ENCODE data around the gene CTNNBL1.

CTNNBL1 gene

DNA sequence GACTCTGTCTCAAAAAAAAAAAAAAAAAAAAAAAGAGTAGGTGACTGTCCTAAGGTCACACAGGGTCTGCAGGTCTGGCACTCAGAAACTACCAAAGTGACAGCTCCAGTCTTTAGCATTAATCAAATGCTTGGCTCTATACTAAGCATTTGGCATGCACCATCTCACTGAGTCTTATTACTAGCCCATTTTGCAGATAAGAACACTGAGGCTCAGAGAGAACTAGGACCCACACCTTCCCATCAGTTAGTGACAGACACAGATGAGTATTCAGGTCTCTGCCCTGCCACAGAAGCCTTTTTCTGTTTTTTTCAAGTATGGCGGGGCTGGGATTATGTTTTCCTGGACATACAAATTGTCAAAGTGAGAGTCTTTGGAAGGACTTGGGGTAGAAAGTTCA lies 186.0 kb downstream of the CTNNBL1 start:
- DNase-seq (ENCODE audit: low read depth): no peak

DNA sequence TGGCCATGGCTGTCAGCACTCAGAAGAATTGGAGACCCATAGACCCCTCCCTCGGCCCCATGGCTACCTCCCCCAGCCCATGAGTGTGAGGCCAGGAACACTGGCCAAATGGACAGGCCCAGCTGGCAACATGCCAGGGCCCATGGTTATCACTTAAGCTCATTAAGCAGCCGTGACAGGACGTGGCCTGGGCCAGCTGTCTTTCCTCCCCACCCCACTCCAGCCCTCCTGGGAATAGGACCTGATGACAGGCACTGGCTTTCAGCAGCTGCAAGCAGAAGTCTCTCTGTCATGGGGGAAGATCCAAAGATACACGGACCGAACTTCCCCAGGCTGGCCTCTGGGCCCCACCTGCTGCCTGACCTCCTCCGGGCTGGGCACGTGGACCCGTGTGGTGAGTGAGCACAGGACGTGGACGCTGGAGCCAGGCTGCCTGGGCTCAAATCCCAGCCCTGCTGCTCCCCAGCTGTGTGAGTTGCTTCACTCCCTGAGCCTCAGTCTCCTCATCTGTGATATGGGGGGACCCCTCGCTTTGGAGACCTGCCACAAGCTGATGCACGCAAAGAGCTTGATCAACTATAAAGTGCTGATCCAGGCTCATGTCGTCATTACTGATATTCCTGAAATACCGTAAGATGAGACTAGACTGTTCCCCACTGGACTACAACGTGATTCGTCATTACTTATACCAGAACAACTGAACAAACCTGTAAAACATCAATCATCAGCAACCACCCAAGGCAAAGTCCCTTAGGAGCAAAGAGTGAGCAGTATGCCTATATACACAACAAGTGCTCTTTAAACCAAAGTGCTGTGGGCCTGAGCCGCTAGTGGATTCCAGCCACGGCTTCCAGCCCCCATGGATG lies 187.1 kb downstream of the CTNNBL1 start:
- no peak for DNase-seq (ENCODE audit: low read depth)

DNA sequence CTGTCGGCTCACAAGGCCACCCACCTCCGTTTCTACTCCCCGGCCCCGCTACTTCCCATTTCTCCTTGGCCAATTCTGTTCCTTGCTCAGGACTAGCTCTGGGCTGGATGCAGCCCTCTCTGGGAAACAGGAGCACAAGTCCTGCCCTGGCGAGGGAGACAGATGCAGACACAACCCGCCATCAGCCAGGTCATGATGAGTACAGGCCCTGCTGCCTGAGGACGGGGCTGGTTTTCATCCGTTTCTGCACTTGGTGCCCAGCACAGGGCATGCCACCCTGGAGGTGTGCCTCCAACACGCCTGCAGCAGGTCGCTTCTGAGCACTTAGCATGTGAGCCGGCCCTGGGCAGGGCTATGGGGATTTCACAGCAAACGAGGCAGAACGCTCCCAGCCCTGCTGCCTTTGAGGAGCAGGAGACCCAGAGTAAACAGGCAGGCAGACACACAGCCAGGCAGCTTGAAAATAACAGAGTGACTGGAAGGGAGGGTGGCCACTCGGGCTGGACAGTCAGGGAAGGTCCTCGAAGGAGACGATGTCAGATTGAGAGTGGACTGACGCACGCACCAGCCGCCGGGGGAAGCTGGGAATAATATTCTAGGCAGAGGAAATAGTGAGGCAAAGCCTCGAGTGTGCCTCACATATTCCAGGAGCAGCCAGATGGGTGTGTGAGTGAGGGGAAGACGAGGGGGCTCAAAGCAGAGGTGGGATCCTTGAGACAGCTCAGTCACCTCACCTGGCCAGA lies 187.9 kb downstream of the CTNNBL1 start:
- no peak for DNase-seq (ENCODE audit: low read depth)

DNA sequence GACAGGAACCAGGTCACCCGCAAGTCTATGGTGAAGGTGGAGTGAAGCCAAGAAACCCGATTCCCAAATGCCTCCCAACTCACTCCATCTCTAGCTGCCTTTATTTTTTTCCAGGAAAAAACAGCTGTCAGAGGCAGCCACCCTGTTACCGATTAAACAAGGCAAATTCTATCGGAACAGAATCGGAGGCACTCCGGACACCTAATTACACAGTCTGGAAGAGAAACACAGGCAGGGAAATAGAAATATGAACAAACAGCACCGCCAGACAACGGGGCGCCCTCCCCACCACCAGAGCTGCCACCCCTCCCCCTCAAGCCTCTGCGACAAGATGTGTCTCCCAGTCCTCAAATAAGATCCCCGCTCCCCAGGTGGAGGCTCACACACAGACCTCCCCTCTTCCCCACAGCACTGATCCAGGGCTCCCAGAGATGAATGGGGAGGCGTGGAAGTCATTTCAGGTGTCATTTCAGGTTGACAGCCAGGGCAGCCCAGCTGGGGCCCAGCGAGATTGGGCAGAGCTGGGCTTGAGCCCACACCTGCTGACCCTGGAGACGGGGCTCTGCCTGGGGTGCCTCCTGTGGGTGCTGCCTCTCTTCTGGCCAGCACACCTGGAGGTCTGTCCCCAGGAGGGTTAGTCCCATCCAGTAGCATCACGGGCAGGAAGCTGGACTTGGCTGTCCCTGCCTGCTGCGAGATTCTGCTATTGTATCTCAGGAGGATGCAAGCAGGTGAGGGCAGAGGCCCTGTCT lies 189.3 kb downstream of the CTNNBL1 start:
- no peak for DNase-seq (ENCODE audit: low read depth)

DNA sequence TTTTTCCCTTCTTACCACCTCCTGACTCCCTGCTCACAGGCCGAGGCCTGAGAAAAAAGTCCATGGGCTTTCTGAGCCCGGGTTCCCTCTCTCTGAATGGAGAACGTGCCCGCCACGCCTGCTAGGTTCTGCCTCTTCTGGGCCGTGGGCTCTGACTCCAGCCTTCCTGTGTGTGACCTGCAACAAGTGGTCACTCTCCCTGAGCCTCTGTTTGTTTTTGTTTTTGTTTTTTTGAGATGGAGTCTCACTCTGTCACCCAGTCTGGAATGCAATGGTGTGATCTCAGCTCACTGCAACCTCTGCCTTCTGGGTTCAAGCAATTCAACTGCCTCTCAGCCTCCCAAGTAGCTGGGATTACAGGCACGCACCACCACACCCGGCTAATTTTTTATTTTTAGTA lies 191.2 kb downstream of the CTNNBL1 start:
- DNase-seq (ENCODE audit: low read depth): no peak

DNA sequence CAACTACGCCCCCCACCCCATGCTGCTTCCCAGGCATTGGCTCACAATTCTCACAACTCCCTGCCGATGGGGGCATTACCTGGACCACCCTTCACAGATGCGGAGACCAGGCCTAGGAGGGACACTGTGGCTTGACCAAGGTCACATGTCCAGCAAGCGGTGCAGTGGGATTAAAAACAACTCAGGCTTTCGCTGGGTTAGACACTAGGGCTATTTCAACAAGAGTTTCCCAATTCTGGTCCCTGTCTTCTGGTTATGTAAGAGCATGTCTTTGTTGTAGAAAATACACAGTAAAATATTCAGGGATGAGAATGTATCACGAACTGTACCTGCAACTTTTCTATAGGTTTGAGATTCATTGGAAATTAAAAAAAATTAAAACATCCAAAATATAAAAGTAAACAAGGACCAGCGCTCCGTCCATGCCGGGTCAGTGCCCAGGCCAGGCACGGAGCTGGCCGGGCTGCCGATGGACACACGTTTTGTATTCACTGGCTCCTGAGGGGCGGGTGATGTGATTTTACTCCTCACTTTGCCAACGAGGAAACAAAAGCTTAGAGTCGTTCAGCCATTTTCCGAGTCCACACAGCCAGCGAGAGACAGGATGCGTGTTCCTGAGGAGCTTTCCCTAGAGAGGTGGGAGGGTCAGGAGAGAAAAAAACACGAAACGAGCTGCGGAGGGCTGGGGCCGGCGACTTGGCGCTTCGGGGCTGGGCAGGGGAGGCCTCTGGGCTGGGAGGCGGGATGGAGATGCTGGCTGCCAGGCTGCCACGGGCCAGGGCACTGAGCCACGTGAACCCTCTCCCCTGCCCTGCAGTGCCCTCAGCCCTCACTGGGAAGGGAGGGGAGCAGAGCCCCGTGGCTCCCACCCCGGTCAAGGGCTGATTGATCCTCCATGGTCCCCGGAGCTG lies 192.0 kb downstream of the CTNNBL1 start:
- no peak for DNase-seq (ENCODE audit: low read depth)

DNA sequence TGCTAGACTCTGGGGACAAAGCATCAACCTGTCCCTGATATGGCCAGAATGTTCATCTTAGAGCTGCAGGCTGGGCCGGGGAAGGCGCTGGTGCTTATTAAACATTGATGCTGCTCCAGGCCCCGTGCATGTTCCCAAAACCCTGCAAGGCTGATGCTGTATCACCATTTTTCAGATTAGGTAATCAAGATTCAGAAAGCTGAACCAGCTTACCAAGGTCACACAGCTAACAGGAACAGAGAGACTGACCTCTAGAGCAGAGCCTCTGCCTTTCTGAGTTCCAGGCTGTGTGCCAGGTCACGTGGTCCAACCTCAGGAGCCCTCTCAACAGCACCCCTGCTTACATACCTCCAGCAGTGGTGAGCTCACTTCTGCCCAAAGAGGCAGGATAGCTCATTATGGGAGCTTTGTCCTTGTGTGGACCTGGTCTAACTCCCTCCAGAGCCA lies 193.0 kb downstream of the CTNNBL1 start:
- no peak for DNase-seq (ENCODE audit: low read depth)

DNA sequence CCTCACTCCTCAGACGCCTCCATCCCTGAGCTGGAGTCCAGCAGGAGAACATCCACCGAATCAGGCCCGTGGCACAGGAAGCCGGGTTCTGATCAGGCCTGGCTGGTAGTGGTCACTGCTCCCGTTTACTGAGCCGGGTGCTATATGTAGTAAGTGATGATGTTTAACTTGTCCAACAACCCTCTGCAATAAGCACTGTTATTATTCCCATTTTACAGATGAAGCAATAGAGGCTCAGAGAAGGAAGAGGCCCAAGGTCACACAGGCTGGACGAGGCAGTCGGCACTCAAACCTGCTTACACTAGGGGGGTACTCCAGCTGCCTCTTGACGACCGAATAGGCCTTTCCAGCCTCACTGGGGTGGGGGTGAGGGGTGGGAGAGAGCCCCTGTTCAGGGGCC lies 194.8 kb downstream of the CTNNBL1 start:
- no peak for DNase-seq (ENCODE audit: low read depth)

DNA sequence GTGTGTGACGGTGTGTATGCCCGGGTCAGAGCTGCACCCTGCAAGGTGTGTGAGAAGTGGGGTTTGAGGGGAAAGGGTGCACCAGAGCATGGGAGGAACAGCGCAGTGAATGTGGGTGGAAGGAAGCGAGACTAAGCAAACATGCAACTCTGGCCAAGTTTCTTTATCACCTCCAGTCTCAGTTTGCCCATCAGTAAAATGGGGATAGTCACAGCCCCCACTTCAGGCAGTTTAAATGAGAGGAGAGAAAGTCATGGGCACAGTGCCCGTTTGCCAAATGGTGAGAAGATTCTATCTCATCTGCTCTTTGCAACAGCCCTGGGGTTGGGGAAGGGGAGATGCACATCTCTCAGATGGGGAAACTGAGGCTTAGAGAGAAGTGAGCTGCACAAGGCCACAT lies 196.3 kb downstream of the CTNNBL1 start:
- DNase-seq (ENCODE audit: low read depth): no peak

DNA sequence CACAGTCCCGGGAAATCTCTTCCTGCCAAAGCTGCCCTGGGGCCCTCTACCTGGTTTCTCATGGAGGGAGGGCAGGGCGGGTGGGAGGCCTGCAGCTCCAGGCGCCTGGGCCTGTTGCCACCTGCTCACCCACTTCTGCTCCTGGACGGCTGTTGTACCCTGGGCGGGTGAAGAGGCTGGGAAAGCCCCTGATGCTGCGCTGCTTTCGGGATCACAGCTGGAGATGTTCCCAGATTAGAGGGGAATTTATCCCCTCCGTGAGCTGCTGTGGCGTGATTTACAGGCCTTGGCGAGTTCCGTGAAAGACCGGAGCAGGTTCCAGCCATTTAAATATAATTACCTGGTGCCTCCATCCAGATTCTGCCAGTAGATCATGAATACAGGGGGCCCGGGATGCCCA lies 196.8 kb downstream of the CTNNBL1 start:
- no peak for DNase-seq (ENCODE audit: low read depth)

DNA sequence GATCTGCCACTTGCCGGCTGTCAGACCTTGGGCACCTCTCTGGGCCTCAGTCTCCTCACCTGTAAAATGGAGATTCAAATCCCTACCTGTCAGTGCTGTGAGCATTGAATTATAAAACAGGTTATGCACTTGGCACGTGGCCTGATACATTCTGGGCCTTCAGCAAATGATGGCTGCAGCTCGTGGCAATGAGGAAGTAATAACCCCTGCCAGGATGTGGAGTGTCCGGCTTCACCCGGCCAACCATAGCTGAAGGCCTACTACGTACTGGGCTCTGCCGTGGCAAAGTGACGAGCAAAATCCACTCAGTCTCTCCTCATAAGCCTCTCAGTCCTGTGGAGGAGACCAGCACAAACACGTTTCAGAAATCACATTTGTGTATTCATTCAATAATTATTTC lies 198.2 kb downstream of the CTNNBL1 start:
- DNase-seq (ENCODE audit: low read depth): no peak

DNA sequence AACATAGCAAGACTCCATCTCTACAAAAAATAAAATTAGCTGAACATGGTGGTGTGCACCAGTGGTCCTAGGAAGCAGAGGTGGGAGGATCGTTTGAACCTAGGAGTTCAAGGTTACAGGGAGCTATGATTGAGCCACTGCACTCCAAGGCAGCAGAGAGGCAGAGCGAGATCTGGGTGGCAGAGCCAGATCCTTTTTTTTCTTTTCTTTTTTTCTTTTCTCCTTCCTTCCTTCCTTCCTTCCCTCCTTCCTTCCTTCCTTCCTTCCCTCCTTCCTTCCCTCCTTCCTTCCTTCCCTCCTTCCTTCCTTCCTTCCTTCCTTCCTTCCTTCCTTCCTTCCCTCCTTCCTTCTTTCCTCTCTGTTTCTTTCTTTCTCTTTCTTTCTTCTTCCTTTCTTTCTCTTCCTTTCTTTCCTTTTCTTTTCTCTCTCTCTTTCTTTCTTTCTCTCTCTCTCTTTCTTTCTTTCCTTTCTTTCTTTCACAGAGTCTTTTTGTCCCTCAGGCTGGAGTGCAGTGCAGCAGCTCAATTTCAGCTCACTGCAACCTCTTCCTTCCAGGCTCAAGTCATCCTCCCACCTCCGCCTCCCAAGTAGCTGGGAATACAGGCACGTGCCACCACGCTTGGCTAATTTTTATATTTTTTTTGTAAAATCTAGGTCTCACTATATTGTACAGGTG lies 199.9 kb downstream of the CTNNBL1 start:
- DNase-seq (ENCODE audit: low read depth): no peak

DNA sequence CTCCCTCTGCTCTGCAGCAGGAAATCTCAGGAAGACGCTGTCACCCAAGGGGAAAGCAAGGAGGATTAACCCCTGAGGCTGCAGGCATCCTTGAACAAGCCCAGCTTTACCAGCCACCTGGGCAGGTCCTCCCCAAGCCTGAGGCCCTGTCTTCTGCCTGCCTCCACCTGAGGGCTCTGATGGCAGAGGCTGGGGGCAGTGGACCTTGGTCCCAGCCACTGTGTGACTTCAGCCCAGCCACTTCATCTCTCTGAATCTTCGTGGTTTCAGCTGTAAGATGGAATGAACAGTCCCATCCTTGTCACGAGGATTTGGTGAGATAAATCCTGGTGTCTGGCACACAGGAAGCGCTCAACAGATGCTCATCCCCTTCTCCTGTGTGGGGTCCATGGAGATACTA lies 200.6 kb downstream of the CTNNBL1 start:
- DNase-seq (ENCODE audit: low read depth): no peak

DNA sequence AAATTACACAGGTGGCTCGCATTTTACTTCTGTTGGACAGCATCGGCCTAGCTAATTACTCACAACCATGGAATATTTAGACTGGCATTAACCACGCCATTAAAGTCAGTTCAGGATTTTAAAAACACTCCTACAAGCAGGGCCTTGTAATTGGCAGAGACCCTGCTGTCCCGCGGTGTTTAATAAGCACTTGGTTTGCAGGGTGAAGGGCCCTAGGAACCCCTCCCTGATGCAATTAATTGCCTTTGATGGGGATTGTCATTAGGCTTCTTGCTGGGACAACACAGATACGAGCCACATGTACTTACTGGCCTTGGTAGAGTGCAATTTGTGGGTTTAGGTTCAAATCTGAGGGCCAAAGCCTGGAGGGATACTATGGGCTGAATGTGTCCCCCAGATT lies 201.3 kb downstream of the CTNNBL1 start:
- DNase-seq (ENCODE audit: low read depth): no peak

DNA sequence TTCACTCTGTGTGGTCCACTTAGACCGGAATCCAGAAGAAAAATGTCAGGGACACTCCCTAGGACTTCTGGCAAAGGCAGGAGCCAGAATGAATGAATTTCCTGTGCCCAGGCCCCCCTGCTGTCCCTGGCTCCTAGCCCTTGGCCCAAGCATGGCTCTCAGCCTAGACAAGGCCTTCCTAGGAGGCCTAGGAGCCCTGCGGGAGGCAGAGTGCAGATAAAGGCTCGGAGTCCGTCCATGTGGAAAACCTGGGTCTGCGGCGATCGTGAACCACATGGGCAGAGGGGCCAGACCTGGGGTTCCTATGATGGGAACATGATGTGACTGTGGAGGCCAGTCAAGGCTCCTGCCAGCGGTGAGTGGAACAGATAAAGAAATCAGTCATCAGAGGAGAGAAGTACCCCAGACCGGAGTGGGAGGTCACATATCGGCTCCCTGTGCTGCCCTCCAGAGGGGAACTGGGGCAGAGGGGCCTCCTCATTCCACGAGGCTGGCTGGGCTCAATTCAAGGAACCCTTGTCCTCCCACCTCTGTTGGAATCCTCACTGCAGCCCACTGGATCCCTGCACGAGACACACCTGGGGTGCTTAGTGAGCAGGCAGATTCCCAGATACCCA lies 203.2 kb downstream of the CTNNBL1 start:
- no peak for DNase-seq (ENCODE audit: low read depth)

DNA sequence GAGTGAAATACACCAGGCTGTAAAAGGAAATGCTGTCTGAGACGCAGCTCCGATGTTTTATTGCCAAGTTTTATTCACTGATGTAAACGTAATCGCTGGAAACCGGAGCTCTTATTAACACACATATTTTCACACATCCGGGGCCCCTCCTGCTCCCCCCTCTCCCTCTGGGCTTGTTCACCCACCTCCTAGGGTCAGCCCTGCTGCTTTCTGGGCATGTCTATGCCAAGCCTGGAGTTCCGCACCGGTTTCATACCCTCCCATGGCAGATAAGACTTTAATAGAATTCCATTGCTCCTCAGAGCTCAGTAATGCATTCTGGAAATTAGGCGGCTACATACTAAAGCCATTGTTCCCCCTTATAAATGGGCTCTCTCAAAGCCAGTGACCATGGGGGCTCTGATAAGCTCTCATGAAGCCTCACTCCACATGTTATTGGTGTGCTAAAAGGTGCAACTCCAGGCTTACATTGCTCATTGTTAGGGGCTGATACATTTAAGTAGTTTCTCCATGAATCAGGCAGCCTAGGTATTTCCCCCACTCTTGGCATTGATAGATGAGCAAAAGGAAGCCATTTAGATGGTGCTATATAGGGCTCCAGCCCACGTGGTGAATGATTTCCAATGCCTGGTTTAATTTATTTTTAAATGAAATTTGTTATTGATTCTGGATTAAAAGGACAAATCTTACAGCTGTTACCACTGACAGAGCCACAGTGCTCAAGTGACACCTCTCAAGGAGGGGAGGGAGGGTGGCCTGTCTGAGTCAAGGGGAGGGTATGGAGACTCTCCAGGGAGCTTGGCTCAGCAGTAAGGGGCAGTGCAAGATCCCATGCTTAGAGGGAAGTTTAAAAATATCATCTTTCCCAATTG lies 204.6 kb downstream of the CTNNBL1 start:
- DNase-seq (ENCODE audit: low read depth): no peak

DNA sequence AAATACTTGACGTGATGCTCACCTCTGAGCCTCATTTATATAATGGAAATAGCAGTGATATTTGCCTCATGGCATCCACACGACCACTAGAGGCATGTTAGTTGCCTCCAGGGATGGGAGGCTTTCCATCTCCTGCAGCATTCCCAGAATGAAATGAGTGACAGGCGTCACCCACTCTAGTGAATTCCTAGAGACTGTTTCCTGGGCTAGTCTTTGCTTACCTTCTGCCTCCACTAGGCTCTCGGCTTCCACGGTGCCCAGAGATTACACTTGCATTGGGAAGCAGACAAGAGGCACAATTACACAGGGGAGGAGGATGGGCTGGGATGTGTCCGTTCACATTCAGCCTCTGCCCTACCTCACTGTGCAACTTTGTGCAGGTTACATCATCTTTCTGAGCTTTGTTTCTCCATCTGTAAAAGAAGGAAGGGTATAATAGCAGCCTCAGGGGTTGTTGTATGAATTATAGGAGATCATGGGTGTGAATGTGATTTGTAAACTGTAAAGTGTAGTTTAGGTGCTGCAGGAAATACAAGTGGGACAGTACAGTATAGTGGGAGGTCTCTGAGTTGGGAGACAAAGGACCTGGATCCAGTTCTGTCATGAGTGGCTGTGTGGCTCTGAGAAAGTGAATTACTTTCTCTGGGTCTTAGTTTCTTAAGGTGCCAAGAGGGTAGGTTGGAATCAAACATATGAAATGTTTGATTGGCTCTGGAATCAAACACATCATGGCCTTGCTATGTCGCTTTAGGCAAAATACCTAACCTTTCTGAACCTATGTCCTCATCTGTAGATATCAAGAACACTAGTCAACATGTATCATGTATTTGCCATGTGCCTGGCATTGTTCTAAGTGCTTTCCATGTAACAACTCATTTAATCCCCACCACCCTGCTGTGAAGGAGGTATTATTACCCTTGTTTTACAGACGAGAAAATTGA lies 205.5 kb downstream of the CTNNBL1 start:
- no peak for DNase-seq (ENCODE audit: low read depth)

DNA sequence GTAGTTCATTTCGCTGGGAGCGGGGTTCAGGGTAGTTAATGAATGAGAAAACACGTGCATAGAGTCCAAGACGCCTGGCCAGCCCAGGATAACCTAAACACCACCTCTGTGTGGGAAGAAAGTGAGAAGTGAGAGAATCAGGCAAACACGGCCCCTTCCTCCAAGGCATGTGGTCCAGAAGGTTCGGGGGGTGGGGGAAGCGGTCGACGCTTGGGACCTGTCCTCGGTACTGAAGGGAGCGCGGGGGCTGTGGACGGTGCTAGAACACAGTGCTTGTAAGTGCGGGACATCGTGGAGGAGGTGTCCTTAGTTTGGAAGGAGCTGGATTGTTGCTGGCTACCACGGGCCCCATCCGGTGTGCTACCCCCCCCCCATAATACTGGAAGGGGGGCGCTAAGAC lies 207.4 kb downstream of the CTNNBL1 start:
- no peak for DNase-seq (ENCODE audit: low read depth)
